HG03066 (cell line): ENCODE results near the gene ATP9A.
"Not testable (repeated sequence)": the region's sequence is repeated elsewhere in the genome, so short reads cannot be mapped to it uniquely, and the experiment has no call there.

ENCODE experiments used
- ATAC-seq: cut with Tn5 transposase; IDR thresholded peaks from one replicate; pipeline ENCODE4 v1.9.1; 2021; ENCODE audit warnings: low read depth; ENCODE audit not compliant: unreplicated experiment

The ATP9A gene

GRCh38 chr20:51757226-51757625 lies 11.0 kb downstream of the ATP9A start:
- no peak for ATAC-seq

DNA sequence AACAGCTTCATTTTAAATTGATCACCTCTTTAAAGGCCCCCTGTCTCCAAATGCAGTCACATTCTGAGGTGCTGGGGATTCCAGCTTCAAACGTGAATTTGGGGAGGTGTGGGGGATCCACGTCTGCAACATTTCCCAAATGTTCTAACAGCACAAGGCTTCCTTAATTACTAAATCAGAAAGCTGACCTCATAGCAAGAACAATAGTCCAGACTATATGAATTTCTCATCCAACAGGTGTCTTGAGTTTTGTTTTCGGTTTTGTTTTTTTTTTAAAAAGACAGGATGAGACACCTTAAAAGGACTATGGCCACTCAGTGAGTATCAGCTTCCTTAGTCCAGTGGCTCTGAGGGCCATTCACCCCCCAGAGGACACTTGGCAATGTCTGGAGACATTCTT lies 11.5 kb downstream of the ATP9A start:
- ATAC-seq, result no peak

DNA sequence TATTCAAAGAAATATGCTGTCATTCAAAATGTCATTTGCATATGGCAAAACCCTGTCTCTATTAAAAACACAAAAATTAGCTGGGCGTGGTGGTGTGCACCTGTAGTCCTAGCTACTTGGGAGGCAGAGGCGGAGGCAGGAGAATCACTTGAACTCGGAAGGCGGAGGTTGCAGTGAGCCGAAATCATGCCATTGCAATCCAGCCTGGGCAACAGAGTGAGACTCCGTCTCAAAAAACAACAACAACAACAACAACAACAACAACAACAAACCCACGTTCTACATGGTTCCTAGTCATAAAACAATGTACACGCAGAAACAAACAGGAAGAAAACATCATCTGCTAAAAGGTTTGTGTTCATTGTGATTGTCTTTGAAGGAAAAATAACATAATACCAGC lies 15.0 kb downstream of the ATP9A start:
- not testable (repeated sequence) for ATAC-seq

- no peak for ATAC-seq
Measured at GRCh38 chr20:51752343-51752951, 15.7 kb downstream of the ATP9A start.

GRCh38 chr20:51750770-51751388 lies 17.3 kb downstream of the ATP9A start:
- no peak for ATAC-seq

DNA sequence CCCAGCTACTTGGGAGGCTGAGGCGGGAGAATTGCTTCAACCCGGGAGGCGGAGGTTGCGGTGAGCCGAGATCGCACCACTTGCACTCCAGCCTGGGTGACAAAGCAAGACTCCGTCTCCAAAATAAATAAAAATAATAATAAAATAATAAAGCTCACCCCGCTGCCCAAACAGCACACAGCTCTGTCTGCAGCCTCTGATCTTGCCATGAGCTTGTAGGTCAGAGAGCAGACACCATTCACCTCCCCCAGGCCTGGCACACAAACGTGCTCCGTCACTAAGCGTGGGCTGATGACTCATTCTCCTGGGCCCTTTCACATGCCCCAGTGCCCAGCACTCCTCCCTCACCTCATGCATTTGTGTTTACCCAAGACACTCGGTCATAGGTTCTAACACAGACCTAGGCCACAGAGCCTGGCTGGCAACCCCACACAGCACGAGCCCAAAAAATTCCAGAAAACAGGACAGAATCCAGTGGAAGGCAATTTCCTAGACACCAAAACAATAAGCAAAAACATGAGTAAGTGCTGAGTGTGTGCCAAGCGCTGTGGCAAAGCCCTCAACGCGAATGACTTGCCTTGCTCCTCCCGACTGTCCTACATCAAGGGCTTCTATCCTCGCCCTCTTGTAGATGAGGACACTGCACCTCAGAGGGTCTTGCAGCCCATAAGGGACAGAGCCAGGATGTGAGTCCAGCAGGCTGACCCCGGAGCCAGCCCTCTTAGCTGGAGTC lies 18.0 kb downstream of the ATP9A start:
- no peak for ATAC-seq

DNA sequence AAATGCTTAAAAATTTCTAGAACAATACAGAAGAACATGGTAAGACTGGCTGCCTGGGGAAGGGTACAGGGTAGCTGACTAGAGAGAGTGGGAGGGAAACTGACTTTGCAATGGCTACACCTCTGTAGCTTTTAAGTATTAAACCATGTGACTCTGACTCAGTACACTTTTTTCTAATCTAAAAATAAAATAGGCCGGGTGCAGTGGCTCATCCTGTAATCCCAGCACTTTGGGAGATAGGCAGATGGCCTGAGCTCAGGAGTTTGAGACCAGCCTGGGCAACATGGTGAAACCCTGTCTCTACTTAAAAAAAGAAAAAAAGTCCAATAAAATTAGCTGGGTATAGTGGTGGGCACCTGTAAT lies 18.5 kb downstream of the ATP9A start:
- no peak for ATAC-seq

DNA sequence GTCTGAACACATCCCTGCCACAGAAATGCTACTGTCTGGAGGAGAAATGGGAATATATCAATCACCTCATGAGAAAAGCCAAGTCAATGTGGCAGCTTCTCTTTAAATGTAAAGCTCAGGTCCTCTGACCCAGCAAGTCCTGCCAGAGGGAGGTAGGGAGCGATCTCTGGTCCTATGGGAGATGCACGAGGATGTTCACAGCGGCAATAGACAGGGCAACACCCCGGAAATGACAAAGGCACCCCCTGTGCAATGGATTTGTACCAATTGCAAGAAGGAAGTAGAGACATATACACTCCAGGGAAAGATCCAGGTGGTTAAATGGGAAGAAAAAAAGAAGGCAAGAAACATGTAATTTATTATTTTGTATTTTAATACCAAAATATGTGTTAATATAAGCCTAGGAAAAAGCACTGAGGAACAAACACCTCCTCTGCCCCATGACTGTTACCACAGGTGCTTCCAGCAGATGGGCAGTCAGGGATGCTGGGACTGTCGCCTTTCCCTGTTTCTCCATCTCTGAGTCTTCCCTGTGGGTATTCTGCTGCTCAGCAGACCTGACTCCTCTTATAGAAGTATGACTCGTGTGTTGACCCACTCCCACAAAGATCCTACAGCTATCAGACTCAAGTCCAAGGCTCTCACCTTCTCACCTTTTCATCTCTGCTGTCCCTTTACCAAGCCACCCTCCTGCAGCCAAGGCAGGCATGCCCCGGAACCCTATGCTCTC lies 20.8 kb downstream of the ATP9A start:
- no peak for ATAC-seq

GRCh38 chr20:51745804-51746203 lies 22.4 kb downstream of the ATP9A start:
- no peak for ATAC-seq

- no peak for ATAC-seq
Measured at GRCh38 chr20:51740838-51741237, 27.4 kb downstream of the ATP9A start.

DNA sequence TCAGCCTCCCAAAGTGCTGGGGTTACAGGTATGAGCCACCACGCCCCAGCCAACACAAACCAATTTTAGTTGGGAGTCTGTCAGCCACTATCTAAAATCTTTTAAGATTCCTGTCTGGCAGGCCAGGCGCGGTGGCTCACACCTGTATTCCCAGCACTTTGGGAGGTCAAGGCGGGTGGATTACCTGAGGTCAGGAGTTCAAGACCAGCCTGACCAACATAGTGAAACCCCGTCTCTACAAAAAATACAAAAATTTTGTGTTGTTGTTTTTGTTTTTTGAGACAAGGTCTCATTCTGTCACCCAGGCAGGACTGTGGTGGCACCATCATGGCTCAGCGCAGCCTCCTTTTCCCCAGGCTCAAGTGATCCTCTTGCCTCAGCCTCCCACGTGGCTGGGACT lies 27.9 kb downstream of the ATP9A start:
- ATAC-seq, result not testable (repeated sequence)

DNA sequence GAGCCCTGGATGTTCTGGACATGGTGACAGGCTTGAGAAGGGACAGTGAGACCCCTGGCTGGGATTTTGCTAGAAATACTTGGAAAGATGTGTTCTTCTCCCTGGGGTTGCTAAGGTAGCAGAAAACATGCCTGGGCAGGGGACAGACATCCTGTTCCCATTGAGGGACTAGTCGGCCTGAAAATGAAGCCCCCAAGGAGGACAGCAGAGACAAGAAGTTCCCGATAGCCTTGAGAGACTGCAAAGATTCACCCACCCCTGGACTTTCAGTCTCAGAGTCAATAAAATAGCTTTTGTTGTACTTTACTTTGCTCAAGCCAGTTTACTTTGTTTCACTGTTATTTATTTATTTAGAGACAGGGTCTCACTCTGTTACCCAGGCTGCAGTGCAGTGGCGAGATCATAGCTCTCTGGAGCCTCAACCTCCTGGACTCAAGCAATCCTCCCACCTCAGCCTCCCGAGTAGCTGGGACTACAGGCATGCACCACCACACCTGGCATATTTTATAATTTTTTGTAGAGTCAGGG lies 28.4 kb downstream of the ATP9A start:
- no peak for ATAC-seq

GRCh38 chr20:51738877-51739447 lies 29.2 kb downstream of the ATP9A start:
- no peak for ATAC-seq

- ATAC-seq, result not testable (repeated sequence)
Measured at GRCh38 chr20:51738261-51738660, 29.9 kb downstream of the ATP9A start.

DNA sequence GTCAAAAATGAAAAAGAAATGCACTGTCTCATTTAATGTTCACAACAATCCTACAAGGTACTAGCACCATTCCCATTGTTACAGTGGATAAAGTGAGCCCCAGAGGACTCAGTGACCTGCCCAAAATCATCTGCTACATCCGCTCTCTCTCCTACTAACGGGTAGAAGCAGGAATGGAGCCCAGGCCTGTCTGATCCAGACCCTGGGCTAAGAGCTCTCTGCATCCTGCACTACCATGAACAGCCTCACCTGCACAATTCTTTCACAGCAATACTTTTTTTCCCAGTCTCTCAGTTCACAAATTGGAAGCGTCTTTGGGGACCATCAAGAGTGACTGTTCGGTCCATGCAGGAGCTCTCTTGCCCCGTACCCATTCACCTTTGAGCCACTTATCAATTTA lies 31.2 kb downstream of the ATP9A start:
- no peak for ATAC-seq

- no peak for ATAC-seq
Measured at GRCh38 chr20:51735728-51736600, 32.2 kb downstream of the ATP9A start.

DNA sequence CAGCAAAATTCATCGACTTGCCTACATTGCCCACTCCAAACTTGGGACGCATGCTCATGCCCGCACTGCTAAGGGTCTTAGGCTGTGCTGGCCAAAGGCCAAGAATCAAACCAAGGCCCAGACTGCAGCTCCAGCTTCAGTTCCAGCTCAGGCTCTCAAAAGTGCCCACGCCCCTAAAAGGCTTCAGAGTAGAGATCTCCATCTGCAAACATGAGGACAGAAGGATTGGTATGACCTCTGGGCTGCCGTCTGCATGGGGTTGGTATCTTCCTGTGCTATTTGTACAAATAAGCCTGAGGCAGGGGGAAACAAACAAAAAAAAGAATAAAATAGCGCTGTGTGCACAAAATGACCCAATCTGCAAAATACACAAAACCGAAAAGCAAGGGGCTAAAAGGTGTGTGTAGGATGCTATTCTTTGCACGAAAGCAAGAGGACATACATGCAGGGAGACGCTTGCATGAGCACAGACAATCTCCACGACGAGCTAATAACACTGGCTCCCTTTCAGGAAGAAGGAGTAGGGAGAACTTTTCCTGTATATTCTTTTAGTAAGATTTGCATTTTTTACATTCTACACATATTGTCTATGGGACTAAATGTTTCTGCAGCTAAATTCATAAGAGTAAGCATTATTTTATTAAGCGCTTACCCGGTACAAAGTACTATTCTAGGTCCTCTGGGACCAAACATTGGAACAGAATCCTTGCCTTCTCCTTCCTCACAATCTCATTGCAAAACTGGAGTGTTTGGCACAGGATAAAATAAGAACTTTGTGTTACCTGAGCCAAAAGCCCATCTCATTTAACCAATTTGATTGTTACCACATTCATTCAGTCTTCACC lies 33.1 kb downstream of the ATP9A start:
- ATAC-seq, result no peak

DNA sequence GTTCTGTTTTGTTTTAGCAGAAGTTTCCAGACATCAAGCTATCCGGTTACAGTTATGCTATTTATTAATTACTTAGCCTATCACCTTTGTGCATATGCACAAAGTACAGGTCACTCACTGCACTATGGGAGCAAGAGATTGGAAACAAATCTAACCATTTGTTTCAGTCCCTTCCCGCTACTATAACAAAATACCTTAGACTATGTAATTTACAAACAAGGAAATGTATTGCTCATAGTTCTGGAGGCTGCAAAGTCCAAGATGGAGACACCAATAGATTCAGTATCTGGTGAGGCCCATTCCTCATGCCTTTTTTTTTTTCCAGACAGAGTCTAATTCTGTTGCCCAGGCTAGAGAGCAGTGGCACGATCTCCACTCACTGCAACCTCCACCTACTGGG lies 35.1 kb downstream of the ATP9A start:
- no peak for ATAC-seq
